Fibroblast of pulmonary artery (primary cell): ENCODE measurements around the gene CCL1.

Experiments
- DNase-seq: peaks from one replicate; pipeline ENCODE4 v3.0.0-alpha.2; 2010; ENCODE audit warnings: low read depth
- H3K4me3 ChIP-seq: replicated peaks from 2 replicates; pipeline ENCODE4 v1.5.1; 2011; ENCODE audit warnings: low read depth, mild to moderate bottlenecking, control low read depth, low read length, moderate library complexity
- CTCF ChIP-seq: IDR thresholded peaks from 2 replicates; pipeline ENCODE4 v1.5.1; 2011; ENCODE audit warnings: mild to moderate bottlenecking, control low read depth, low read length, inconsistent platforms; ENCODE audit errors: missing control alignments

The CCL1 gene

GRCh38 chr17:34354637-34355036 is 8.4 kb downstream of the CCL1 start:
- no peak overlapping the region for H3K4me3 ChIP-seq
- peak; percentile 28 for DNase-seq
- no peak for TF ChIP-seq CTCF

- no peak for DNase-seq
- H3K4me3 ChIP-seq: no peak overlapping the region
- no peak for TF ChIP-seq CTCF
Measured at GRCh38 chr17:34352191-34352590, 10.8 kb downstream of the CCL1 start.

- no peak overlapping the region for H3K4me3 ChIP-seq
- DNase-seq: no peak
- no peak for TF ChIP-seq CTCF
Measured at GRCh38 chr17:34351096-34351495, 11.9 kb downstream of the CCL1 start.

GRCh38 chr17:34349751-34350150 is 13.3 kb downstream of the CCL1 start:
- H3K4me3 ChIP-seq: no peak overlapping the region
- no peak for TF ChIP-seq CTCF
- DNase-seq: no peak

GRCh38 chr17:34347063-34347462 is 16.0 kb downstream of the CCL1 start:
- DNase-seq: no peak
- H3K4me3 ChIP-seq: no peak overlapping the region
- TF ChIP-seq CTCF: no peak

GRCh38 chr17:34341916-34342315 is 21.1 kb downstream of the CCL1 start:
- no peak overlapping the region for H3K4me3 ChIP-seq
- TF ChIP-seq CTCF: no peak
- DNase-seq: no peak

GRCh38 chr17:34339138-34339770 is 23.8 kb downstream of the CCL1 start:
- DNase-seq: no peak
- no peak overlapping the region for H3K4me3 ChIP-seq
- TF ChIP-seq CTCF: no peak
